NCI-H2196 (cell line): ENCODE measurements around the gene PYGO1.
A peak's percentile ranks its signal among the peaks of the same experiment; 100 is the strongest.
"Not testable (repeated sequence)": the region's sequence is repeated elsewhere in the genome, so short reads cannot be mapped to it uniquely, and the experiment has no call there.

Source experiments
- DNase-seq: peaks from one replicate; lab custom pipeline; 2025; ENCODE audit not compliant: unreplicated experiment; lab: John Stamatoyannopoulos, UW

The PYGO1 gene

GRCh38 chr15:55588070-55588814 is at the start of gene PYGO1:
Gene PYGO1 (minus strand): TSS chr15:55588345. CDS start chr15:55587883, 462 bp downstream.
- DNase-seq: peak; percentile 13

- no peak for DNase-seq
These were observed 48.9 kb upstream of the PYGO1 start for GRCh38 chr15:55637086-55637485.

- no peak for DNase-seq
These were observed 45.6 kb upstream of the PYGO1 start for GRCh38 chr15:55633731-55634130.

- DNase-seq: no peak
These were observed 44.3 kb upstream of the PYGO1 start for GRCh38 chr15:55632434-55632833.

GRCh38 chr15:55630858-55631257 is 42.7 kb upstream of the PYGO1 start:
- DNase-seq: no peak

GRCh38 chr15:55628369-55628730 is 40.2 kb upstream of the PYGO1 start:
- DNase-seq: no peak

GRCh38 chr15:55627730-55628368 is 39.7 kb upstream of the PYGO1 start:
- DNase-seq: no peak

GRCh38 chr15:55619783-55620182 is 31.6 kb upstream of the PYGO1 start:
- no peak for DNase-seq

- DNase-seq: no peak
These were observed 30.2 kb upstream of the PYGO1 start for GRCh38 chr15:55618387-55618786.

- no peak for DNase-seq
These were observed 27.3 kb upstream of the PYGO1 start for GRCh38 chr15:55615445-55615844.

GRCh38 chr15:55613727-55614126 is 25.6 kb upstream of the PYGO1 start:
- no peak for DNase-seq

- no peak for DNase-seq
These were observed 18.1 kb upstream of the PYGO1 start for GRCh38 chr15:55606214-55606613.

- DNase-seq: no peak
These were observed 13.2 kb upstream of the PYGO1 start for GRCh38 chr15:55601374-55601773.

- no peak for DNase-seq
These were observed 11.3 kb upstream of the PYGO1 start for GRCh38 chr15:55599439-55599838.

GRCh38 chr15:55593019-55593418 is 4.9 kb upstream of the PYGO1 start:
- DNase-seq: not testable (repeated sequence)

GRCh38 chr15:55590788-55591187 is 2.6 kb upstream of the PYGO1 start:
- no peak for DNase-seq

GRCh38 chr15:55589287-55589686 is 1.1 kb upstream of the PYGO1 start:
- no peak for DNase-seq

GRCh38 chr15:55588815-55589115 is 620 bp upstream of the PYGO1 start:
- no peak for DNase-seq

GRCh38 chr15:55587321-55588069 is 650 bp downstream of the PYGO1 start:
- no peak for DNase-seq

GRCh38 chr15:55586808-55587207 is 1.3 kb downstream of the PYGO1 start:
- no peak for DNase-seq

- DNase-seq: no peak
These were observed 11.2 kb downstream of the PYGO1 start for GRCh38 chr15:55576943-55577342.

- DNase-seq: no peak
These were observed 14.0 kb downstream of the PYGO1 start for GRCh38 chr15:55574096-55574495.
